KOPT-K1 (cell line): ENCODE data around the gene EEF2.

Source experiments
- H3K27ac ChIP-seq: fragments of 200-600 bp; sonication (generic); 2 replicates; pipeline ENCODE4 v1.5.1; 2016; ENCODE audit warnings: antibody characterized with exemption, mild to moderate bottlenecking, low read depth, low read length; ENCODE audit not compliant: poor library complexity, severe bottlenecking
- H3K36me3 ChIP-seq: fragments of 200-600 bp; sonication (generic); 2 replicates; pipeline ENCODE4 v1.5.1; 2017; ENCODE audit warnings: antibody characterized with exemption, mild to moderate bottlenecking, low read length, moderate library complexity; ENCODE audit not compliant: insufficient read depth
- H3K9me3 ChIP-seq: fragments of 200-600 bp; sonication (generic); 2 replicates; pipeline ENCODE4 v1.5.1; 2017; ENCODE audit warnings: antibody characterized with exemption, low read length, mild to moderate bottlenecking; ENCODE audit not compliant: insufficient read depth, poor library complexity, severe bottlenecking

Gene EEF2

GRCh38 chr19:3931041-3931440 lies 54.2 kb downstream of the EEF2 start:
- Histone ChIP-seq H3K27ac (no peak overlapping the region), H3K36me3 (no peaks in the 10 kb centered on the region), H3K9me3 (no peaks in the 10 kb centered on the region)
